ENCODE measurements around the gene WDR7.

DNA sequence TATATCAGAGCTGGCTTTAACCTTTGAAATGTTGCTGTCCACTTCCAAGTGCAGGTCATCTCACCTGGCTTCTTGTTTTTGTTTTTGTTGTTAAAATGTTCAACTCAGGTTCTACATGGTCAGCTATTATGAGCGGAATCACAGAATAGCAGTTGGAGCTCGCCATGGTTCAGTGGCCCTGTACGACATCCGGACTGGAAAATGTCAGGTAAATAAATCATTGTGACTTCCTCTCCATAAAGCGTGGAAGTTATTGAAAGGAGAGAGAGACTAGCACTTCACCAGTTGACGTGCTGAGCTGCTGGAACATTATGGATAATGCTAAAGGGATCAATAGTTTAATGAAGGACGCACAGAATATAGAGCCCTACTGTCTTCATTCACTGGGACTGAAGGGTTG is 311.2 kb downstream of the WDR7 start:
- TF ChIP-seq, protein P1, sequence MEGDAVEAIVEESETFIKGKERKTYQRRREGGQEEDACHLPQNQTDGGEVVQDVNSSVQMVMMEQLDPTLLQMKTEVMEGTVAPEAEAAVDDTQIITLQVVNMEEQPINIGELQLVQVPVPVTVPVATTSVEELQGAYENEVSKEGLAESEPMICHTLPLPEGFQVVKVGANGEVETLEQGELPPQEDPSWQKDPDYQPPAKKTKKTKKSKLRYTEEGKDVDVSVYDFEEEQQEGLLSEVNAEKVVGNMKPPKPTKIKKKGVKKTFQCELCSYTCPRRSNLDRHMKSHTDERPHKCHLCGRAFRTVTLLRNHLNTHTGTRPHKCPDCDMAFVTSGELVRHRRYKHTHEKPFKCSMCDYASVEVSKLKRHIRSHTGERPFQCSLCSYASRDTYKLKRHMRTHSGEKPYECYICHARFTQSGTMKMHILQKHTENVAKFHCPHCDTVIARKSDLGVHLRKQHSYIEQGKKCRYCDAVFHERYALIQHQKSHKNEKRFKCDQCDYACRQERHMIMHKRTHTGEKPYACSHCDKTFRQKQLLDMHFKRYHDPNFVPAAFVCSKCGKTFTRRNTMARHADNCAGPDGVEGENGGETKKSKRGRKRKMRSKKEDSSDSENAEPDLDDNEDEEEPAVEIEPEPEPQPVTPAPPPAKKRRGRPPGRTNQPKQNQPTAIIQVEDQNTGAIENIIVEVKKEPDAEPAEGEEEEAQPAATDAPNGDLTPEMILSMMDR (IDR thresholded peaks at IDR 0.05): no peak
- TF ChIP-seq POLR2A (IDR thresholded peaks at IDR 0.05): no peak
